Activated T-cell treated with anti-CD3 and anti-CD28 coated beads, Interleukin-2, amount 50 U/mL, for 1 hour (primary cell): ENCODE data around the gene CEBPG.

Experiments
- DNase-seq: peaks from one replicate; pipeline ENCODE4 v3.0.0-alpha.2; 2020

The CEBPG gene

GRCh38 chr19:33426621-33427361 is 53.3 kb downstream of the CEBPG start:
- no peak for DNase-seq

DNA sequence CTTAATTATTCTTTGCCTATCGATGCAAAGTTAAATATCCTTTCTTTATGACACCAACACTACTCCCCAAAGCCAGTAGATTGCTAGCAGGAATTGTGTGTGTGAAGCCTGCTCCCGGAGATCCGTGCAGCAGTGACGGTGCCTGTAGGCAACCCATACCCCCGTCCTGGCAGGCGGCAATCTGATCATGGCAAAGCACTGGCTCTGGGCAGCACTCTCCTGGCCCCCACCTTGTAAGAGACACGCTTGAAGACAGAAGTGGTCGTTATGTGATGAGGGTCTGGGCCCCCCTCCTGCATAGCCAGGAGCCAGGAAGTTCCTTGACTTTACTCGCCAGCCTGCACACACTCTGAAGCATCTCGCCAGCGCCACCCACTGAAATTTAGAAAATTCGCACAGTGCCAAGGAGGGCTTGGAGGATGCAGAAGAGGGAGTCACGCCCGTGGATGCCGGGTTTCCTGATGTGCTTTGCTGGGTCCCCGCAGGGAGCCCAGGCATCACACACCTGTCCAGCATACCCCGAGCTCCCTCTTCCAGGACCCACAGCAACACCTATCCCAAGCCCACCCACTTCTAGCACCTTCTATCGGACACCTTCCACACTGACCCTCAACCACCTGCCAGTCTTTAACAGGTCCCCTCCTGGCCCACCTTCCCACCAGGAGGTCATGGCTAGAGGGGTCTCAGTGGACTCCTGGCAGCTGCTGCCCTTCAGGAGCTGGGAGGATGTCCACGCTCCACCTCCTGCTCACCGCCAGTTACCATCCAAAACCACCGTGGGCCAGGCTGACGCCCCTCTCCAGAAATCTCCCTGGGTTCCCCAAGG is 54.5 kb downstream of the CEBPG start:
- no peak for DNase-seq

DNA sequence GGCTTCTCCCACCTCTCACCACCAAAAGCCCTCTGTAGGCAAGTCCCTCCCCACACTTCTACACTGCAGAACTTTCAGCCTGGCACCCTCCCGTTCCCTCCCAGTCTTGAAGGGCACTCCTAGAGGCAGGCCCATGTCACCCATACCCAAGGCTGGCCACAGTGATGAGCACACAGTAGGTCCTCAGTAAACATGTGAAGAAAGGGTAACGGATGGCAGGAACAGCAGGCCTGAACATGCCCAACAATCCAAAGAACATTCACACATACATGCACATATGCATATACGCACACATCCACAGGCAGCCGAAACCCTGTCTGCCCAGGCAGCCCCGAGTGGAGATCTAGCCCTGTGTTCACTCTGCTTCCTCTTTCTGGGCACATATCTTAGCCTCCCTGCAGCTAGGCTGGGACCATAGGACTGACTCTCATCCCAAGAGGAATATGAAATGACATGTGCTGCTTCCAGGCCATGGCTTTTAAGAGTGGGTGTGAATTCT is 55.2 kb downstream of the CEBPG start:
- no peak for DNase-seq

GRCh38 chr19:33429891-33430673 is 56.6 kb downstream of the CEBPG start:
- DNase-seq, result peak; percentile 31

GRCh38 chr19:33430674-33431277 is 57.3 kb downstream of the CEBPG start:
- DNase-seq, result peak; percentile 70

- no peak for DNase-seq
Measured at GRCh38 chr19:33432015-33432414, 58.5 kb downstream of the CEBPG start.
